ENCODE measurements around the gene TNFRSF21. TPM values are rescaled to one million over a fixed set of nuclear protein-coding genes. Genes with fewer than 3 reads are reported as not detected.

Gene TNFRSF21
- total and polyA plus RNA-seq, 10 of the 15 experiments (the other 5 are each of a cell fraction or from before 2014, with no cell fraction given): 0.09 to 1.0 (median 0.27) TPM

DNA sequence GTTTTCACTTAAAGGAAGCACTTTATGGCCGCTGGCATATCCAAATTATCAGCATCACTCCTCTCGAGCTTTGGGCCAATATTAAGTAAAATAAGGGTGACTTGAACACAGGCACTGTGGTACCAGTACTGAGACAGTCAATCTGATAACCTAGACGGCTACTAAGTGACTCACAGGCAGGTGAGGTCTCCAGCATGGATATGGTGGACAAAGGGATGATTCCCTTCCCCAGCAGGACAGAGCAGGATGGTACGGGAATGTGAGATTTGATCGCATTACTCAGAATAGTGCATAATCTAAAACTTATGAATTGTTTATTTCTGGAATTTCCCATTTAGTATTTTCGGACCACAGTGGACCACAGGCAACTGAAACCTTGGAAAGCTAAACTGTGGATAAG lies 55.7 kb downstream of the TNFRSF21 start (continued):
- no peak for TF ChIP-seq BCL11A (IDR thresholded peaks at IDR 0.05; ENCODE audit: low read depth, low read length)
- TF ChIP-seq NR2C2 (IDR thresholded peaks at IDR 0.05; ENCODE audit: borderline replicate concordance, control insufficient read depth, insufficient read length, low read depth): no peak
- no peak for TF ChIP-seq STAT3 (IDR thresholded peaks at IDR 0.05; ENCODE audit: low read depth, low read length)
- TF ChIP-seq MYC (IDR thresholded peaks at IDR 0.05; ENCODE audit: insufficient read depth, insufficient read length, insufficient replicate concordance, low read length, severe bottlenecking): no peak
- TF ChIP-seq NR2F1 (conservative IDR thresholded peaks at IDR 0.05): no peak
- TF ChIP-seq SMAD5 (IDR thresholded peaks at IDR 0.05; ENCODE audit: low read depth): no peak
- no peak for TF ChIP-seq ZBTB33 (IDR thresholded peaks at IDR 0.05)
- TF ChIP-seq MYB (IDR thresholded peaks at IDR 0.05; ENCODE audit: borderline replicate concordance, low read depth, low read length): no peak
- TF ChIP-seq ASH2L (IDR thresholded peaks at IDR 0.05; ENCODE audit: borderline replicate concordance, low read depth): no peak
- TF ChIP-seq ZNF217 (IDR thresholded peaks at IDR 0.05): no peak
- TF ChIP-seq NRF1 (conservative IDR thresholded peaks at IDR 0.05; ENCODE audit: low read depth, low read length): no peak
- no peak for TF ChIP-seq GABPA (IDR thresholded peaks at IDR 0.05; ENCODE audit: low read depth)

DNA sequence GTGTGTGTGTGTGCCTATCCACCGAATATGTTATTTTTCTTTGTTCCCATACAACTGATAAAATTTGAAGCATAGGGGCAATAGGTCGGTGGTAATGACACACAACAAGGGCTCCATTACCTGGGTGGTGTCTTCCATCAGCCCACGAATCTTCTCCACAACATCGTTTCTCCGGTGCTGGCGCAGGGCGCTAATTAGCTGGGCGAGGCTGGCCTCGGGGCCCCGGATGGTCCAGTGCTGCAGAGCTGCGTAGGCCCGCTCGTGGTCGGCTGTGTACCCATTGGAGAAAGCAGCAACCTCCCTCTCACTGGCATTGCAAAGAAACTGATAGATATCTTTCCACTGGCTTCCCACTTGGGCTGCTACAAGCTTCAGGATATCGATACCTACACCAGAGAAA lies 56.6 kb downstream of the TNFRSF21 start:
- Histone ChIP-seq H3K4me1 (ENCODE audit: control insufficient read depth, insufficient read depth, low read length) (no peaks in the 10 kb centered on the region), H4K20me1 (ENCODE audit: control insufficient read depth, insufficient read depth) (no peaks in the 10 kb centered on the region), H3K9ac (ENCODE audit: control insufficient read depth, insufficient read depth, low read length) (no peak overlapping the region), H3K9me3 (replicated peaks; ENCODE audit: control insufficient read depth, insufficient read depth, low read length) (no peaks in the 10 kb centered on the region), H3K4me2 (ENCODE audit: control insufficient read depth, insufficient read depth) (no peak overlapping the region), H3K27me3 (replicated peaks in 1 of 2; ENCODE audit: control insufficient read depth in 2 of 2, insufficient read depth in 2 of 2, low read length in 1 of 2) (no peaks in the 10 kb centered on the region; a peak in 1 of 4 replicates), H3K36me3 (ENCODE audit: control insufficient read depth in 2 of 2, insufficient read depth in 2 of 2, low read length in 1 of 2) (no peaks in the 10 kb centered on the region), H3K27ac (ENCODE audit: control insufficient read depth, insufficient read depth) (no peak overlapping the region), H3K4me3 (no peak overlapping the region), H2AFZ (ENCODE audit: control insufficient read depth, low read depth, low read length) (no peak overlapping the region), H3K79me2 (ENCODE audit: control insufficient read depth, insufficient read depth, low read length) (no peaks in the 10 kb centered on the region)
- BruUV-seq (replicated peaks): no TSS peak
- RAD21 ChIA-PET (ENCODE audit: unreplicated experiment): interaction anchor here (1.0 kb wide), 1 partner anchor 11 kb away, joined by 4 read pairs; no protein-coding TSS in a partner anchor
- POLR2A ChIA-PET: no interaction called here
- SMC1A ChIA-PET (ENCODE audit: uncharacterized antibody, unreplicated experiment): no interaction called here
- TF ChIP-seq, protein P1, sequence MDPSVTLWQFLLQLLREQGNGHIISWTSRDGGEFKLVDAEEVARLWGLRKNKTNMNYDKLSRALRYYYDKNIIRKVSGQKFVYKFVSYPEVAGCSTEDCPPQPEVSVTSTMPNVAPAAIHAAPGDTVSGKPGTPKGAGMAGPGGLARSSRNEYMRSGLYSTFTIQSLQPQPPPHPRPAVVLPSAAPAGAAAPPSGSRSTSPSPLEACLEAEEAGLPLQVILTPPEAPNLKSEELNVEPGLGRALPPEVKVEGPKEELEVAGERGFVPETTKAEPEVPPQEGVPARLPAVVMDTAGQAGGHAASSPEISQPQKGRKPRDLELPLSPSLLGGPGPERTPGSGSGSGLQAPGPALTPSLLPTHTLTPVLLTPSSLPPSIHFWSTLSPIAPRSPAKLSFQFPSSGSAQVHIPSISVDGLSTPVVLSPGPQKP (IDR thresholded peaks at IDR 0.05; ENCODE audit: low read depth, low read length): no peak
- no peak for TF ChIP-seq YY1 (IDR thresholded peaks at IDR 0.05; ENCODE audit: low read depth, low read length)
- no peak for TF ChIP-seq LARP7 (IDR thresholded peaks at IDR 0.05)
- TF ChIP-seq IRF4 (IDR thresholded peaks at IDR 0.05; ENCODE audit: low read depth, low read length): no peak
- TF ChIP-seq BMI1 (IDR thresholded peaks at IDR 0.05; ENCODE audit: borderline replicate concordance): no peak
- no peak for TF ChIP-seq CEBPB (IDR thresholded peaks at IDR 0.05; ENCODE audit: borderline replicate concordance in 1 of 2, low read depth in 2 of 2, low read length in 2 of 2)
- TF ChIP-seq RB1 (IDR thresholded peaks at IDR 0.05; ENCODE audit: borderline replicate concordance): no peak
- TF ChIP-seq, protein P2, sequence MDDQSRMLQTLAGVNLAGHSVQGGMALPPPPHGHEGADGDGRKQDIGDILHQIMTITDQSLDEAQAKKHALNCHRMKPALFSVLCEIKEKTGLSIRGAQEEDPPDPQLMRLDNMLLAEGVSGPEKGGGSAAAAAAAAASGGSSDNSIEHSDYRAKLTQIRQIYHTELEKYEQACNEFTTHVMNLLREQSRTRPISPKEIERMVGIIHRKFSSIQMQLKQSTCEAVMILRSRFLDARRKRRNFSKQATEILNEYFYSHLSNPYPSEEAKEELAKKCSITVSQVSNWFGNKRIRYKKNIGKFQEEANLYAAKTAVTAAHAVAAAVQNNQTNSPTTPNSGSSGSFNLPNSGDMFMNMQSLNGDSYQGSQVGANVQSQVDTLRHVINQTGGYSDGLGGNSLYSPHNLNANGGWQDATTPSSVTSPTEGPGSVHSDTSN (IDR thresholded peaks at IDR 0.05; ENCODE audit: insufficient replicate concordance, low read depth, low read length): no peak
- no peak for TF ChIP-seq MTA2 (IDR thresholded peaks at IDR 0.05; ENCODE audit: low read depth)
- TF ChIP-seq FOS (IDR thresholded peaks at IDR 0.05; ENCODE audit: borderline replicate concordance, extremely low read depth, insufficient read length): no peak
- intact Hi-C loops (cut with micrococcal nuclease; ENCODE audit: unreplicated experiment) (no loop called here), in situ Hi-C loops (cut with MboI) (no loop called here)
- DNase-seq (ENCODE audit: low read depth, low spot score) (no peak), ATAC-seq (no peak), FAIRE-seq (no peak)
- CTCF ChIA-PET: interaction anchor here (2.3 kb wide), 1 partner anchor 8 kb away, joined by 7 read pairs; no protein-coding TSS in a partner anchor
- WGBS (ENCODE audit: insufficient coverage, insufficient replicate concordance, low lambda C conversion rate, missing lambda C conversion rate): 53% methylated on average over 15 of the region's 15 CpGs
